ENCODE results near the gene OSBPL7. TPM values are rescaled to one million over a fixed set of nuclear protein-coding genes. Genes with fewer than 3 reads are reported as not detected.
A peak's percentile ranks its signal among the peaks of the same experiment; 100 is the strongest.

The OSBPL7 gene
- total RNA-seq, 1 donor from 2014 or later: 25.1 TPM

GRCh38 chr17:47856830-47857229 is 35.2 kb upstream of the OSBPL7 start:
- Mint-ChIP-seq H3K9me3 (no peaks in the 10 kb centered on the region), H3K27ac (peak overlapping the region; percentile 23), H3K4me1 (peaks cover 39% of the 10 kb centered on the region), H3K27me3 (ENCODE audit: low read depth) (peaks cover 66% of the 10 kb centered on the region), H3K36me3 (no peaks in the 10 kb centered on the region), H3K4me3 (no peak overlapping the region)
- no peak for DNase-seq (ENCODE audit: low spot score in 2 of 2, unreplicated experiment in 2 of 2)
- no peak for TF ChIP-seq CTCF (IDR thresholded peaks at IDR 0.05; ENCODE audit: unreplicated experiment)

- no peaks in the 10 kb centered on the region for H3K36me3 Mint-ChIP-seq
Measured at GRCh38 chr17:47855737-47856136, 34.1 kb upstream of the OSBPL7 start.

GRCh38 chr17:47853616-47854015 is 32.0 kb upstream of the OSBPL7 start:
- Mint-ChIP-seq H3K4me3 (no peak overlapping the region), H3K4me1 (peaks cover 62% of the 10 kb centered on the region)

More at GRCh38 chr17:47855737-47856136, 34.1 kb upstream of the OSBPL7 start:
- no peak overlapping the region for H3K4me3 Mint-ChIP-seq
- peaks cover 68% of the 10 kb centered on the region for H3K27me3 Mint-ChIP-seq (ENCODE audit: low read depth)
- H3K9me3 Mint-ChIP-seq: no peaks in the 10 kb centered on the region
- peak overlapping the region; percentile 21 for H3K27ac Mint-ChIP-seq
- DNase-seq (ENCODE audit: low spot score in 2 of 2, unreplicated experiment in 2 of 2): no peak
- no peak for TF ChIP-seq CTCF (IDR thresholded peaks at IDR 0.05; ENCODE audit: unreplicated experiment)
- peaks cover 43% of the 10 kb centered on the region for H3K4me1 Mint-ChIP-seq

GRCh38 chr17:47852113-47852949 is 30.7 kb upstream of the OSBPL7 start:
- no peak for TF ChIP-seq CTCF (IDR thresholded peaks at IDR 0.05; ENCODE audit: unreplicated experiment)
- Mint-ChIP-seq H3K4me1 (peaks cover 62% of the 10 kb centered on the region), H3K9me3 (no peaks in the 10 kb centered on the region), H3K36me3 (no peaks in the 10 kb centered on the region), H3K27ac (peak overlapping the region; percentile 74), H3K4me3 (peak overlapping the region; percentile 66), H3K27me3 (ENCODE audit: low read depth) (peaks cover 50% of the 10 kb centered on the region)
- no peak for DNase-seq (ENCODE audit: low spot score in 2 of 2, unreplicated experiment in 2 of 2)

More at GRCh38 chr17:47853616-47854015, 32.0 kb upstream of the OSBPL7 start:
- DNase-seq (ENCODE audit: low spot score in 2 of 2, unreplicated experiment in 2 of 2): no peak
- Mint-ChIP-seq H3K27me3 (ENCODE audit: low read depth) (peaks cover 53% of the 10 kb centered on the region), H3K9me3 (no peaks in the 10 kb centered on the region), H3K36me3 (no peaks in the 10 kb centered on the region), H3K27ac (no peak overlapping the region)
- no peak for TF ChIP-seq CTCF (IDR thresholded peaks at IDR 0.05; ENCODE audit: unreplicated experiment)

GRCh38 chr17:47851764-47852112 is 30.1 kb upstream of the OSBPL7 start:
- TF ChIP-seq CTCF (IDR thresholded peaks at IDR 0.05; ENCODE audit: unreplicated experiment): no peak
- H3K27me3 Mint-ChIP-seq (ENCODE audit: low read depth): peaks cover 51% of the 10 kb centered on the region
- DNase-seq (ENCODE audit: low spot score in 2 of 2, unreplicated experiment in 2 of 2): no peak
- H3K36me3 Mint-ChIP-seq: no peaks in the 10 kb centered on the region
- peaks cover 68% of the 10 kb centered on the region for H3K4me1 Mint-ChIP-seq
- H3K27ac Mint-ChIP-seq: peak overlapping the region; percentile 74
- peak overlapping the region; percentile 66 for H3K4me3 Mint-ChIP-seq
- H3K9me3 Mint-ChIP-seq: no peaks in the 10 kb centered on the region
